Spleen (tissue), 11 donors: ENCODE results near the gene VSNL1. TPM values are rescaled to one million over a fixed set of nuclear protein-coding genes. Genes with fewer than 3 reads are reported as not detected.

Source experiments
- DNase-seq: peaks from one replicate; pipeline ENCODE4 v3.0.0-alpha.2; 2020
- H3K27ac ChIP-seq, 8 donors: fragments of 200-600 bp; sonication (generic) in 7 of 8; 1 replicate in 4 of 8; 2 replicates in 4 of 8; pipeline versions ENCODE4 v1.5.0 to v1.8.0; 2016 to 2021; ENCODE audit warnings: inconsistent platforms in 4 of 8, mild to moderate bottlenecking in 4 of 8, moderate library complexity in 1 of 8
- H3K27me3 ChIP-seq, 7 donors: fragments of 200-600 bp; sonication (generic) in 6 of 7; replicated peaks in 1 of 7; 1 replicate in 4 of 7; 2 replicates in 3 of 7; pipeline versions ENCODE4 v1.5.0 to v1.8.0; 2016 to 2021; ENCODE audit warnings: inconsistent platforms in 3 of 7, mild to moderate bottlenecking in 1 of 7
- H3K36me3 ChIP-seq, 6 donors: fragments of 200-600 bp; sonication (generic) in 5 of 6; 1 replicate in 4 of 6; 2 replicates in 2 of 6; pipeline versions ENCODE4 v1.5.0 to v1.8.0; 2016 to 2021; ENCODE audit warnings: inconsistent platforms in 2 of 6
- H3K4me1 ChIP-seq, 6 donors: fragments of 200-600 bp; sonication (generic) in 5 of 6; 1 replicate in 3 of 6; 2 replicates in 3 of 6; pipeline versions ENCODE4 v1.5.0 to v1.8.0; 2016 to 2021; ENCODE audit warnings: inconsistent platforms in 3 of 6
- H3K4me3 ChIP-seq, 8 donors: fragments of 200-600 bp; sonication (generic) in 7 of 8; 1 replicate in 4 of 8; 2 replicates in 4 of 8; pipeline versions ENCODE4 v1.5.0 to v1.8.0; 2016 to 2021; ENCODE audit warnings: inconsistent platforms in 4 of 8, mild to moderate bottlenecking in 4 of 8, moderate library complexity in 2 of 8
- H3K9me3 ChIP-seq, 8 donors: fragments of 200-600 bp; sonication (generic) in 7 of 8; 1 replicate in 4 of 8; 2 replicates in 4 of 8; pipeline versions ENCODE4 v1.5.0 to v1.8.0; 2016 to 2021; ENCODE audit warnings: inconsistent platforms in 4 of 8
- CTCF ChIP-seq, 11 experiments: fragments of 200-600 bp in 7 of 11; fragments of 450-650 bp in 4 of 11; sonication (generic) in 4 of 11; IDR thresholded peaks in 8 of 11; conservative IDR thresholded peaks in 3 of 11; 1 replicate in 7 of 11; 2 replicates in 4 of 11; pipeline versions ENCODE4 v1.4.0 to v1.8.0; 2016 to 2021; ENCODE audit warnings: antibody characterized with exemption in 11 of 11, inconsistent platforms in 4 of 11, mild to moderate bottlenecking in 1 of 11
- POLR2A ChIP-seq, 3 donors: fragments of 450-650 bp; IDR thresholded peaks; one replicate each; pipeline ENCODE4 v1.5.1; 2017; ENCODE audit warnings: antibody characterized with exemption in 3 of 3, mild to moderate bottlenecking in 1 of 3
- POLR2AphosphoS5 ChIP-seq, 3 donors: sonication (generic); formaldehyde crosslinking; IDR thresholded peaks; one replicate each; pipeline ENCODE4 v1.5.1; 2017; ENCODE audit warnings: antibody characterized with exemption in 3 of 3
- WGBS, 5 donors: extraction: QIAGEN DNeasy Blood & Tissue Kit in 3 of 5; methylation state at CpG; one replicate each; pipeline versions ENCODE4 v1.1.5 to v1.1.7; 2013 to 2018; 5-methylcytosine and 5-hydroxymethylcytosine counted together
- intact Hi-C: fragments of 100-400 bp; cut with DNase I; formaldehyde crosslinking; loops from one replicate; pipeline ENCODE4 v1.15.0; 2023; ENCODE audit warnings: low total_unique reads
- polyA plus RNA-seq, 3 donors: library from polyadenylated mRNA; stranded (reverse); fragments of 200-250 nt; gene quantifications; one replicate each; pipeline ENCODE4 v1.2.1, GENCODE V29; 2013
- total RNA-seq, 7 donors: library from RNA; depleted of rRNA in 3 of 7; stranded (reverse); fragments of >200 nt in 3 of 7; fragmentation: NEBNext Ultra II Directional in 4 of 7; extraction: Animal tissue kit (Norgen Biotek cat#: 25700) in 4 of 7; gene quantifications; one replicate each; pipeline versions ENCODE4 v1.1.0 to v1.2.1, GENCODE V29; 2016 to 2021
- donor health status: healthy with polysubstance abuse.
- donor health status: DM: no; HTN: no; CAD: no; lungs with moderate emphysema.
- donor health status: DM: no; HTN: no; CAD: no.
- donor health status: Bipolar disorder and iron deficiency.
- donor health status: healthy.
- donor health status: DM: no; HTN: no; CAD: no.
- donor health status: DM: yes; HTN: yes; CAD: no.

VSNL1 gene
- total and polyA plus RNA-seq, 10 donors = 0.06 to 0.16 TPM; not detected in 8

DNA sequence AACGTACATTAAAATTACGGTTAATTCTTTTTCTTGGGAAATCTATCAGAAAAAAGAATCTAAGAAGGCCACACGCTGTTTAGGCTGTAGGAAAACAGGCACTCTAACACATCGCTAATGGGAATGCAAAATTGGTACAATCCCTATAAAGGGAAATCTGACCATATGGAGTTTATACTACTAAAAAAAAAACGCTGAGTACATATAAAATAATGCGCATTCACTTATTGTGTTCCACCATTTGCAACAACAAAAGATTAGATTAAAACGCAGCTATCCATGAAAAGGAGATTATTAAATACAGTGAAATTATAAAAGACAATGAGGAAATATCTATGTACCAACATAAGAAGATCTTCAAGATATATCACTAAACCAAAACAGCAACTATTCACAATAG lies 150.3 kb downstream of the VSNL1 start:
- H3K9me3 ChIP-seq = peaks cover 0 to 6% (median 0%) of the 10 kb centered on the region in 8 donors
- 93 to 98% (median 96%) methylated on average over 7 of the region's 7 CpGs for WGBS, 5 donors
- H3K27ac ChIP-seq = no peak overlapping the region
- intact Hi-C loops = no loop called here
- no peaks in the 10 kb centered on the region for H3K4me1 ChIP-seq
- no peak for DNase-seq
- no peaks in the 10 kb centered on the region for H3K27me3 ChIP-seq
- TF ChIP-seq CTCF (IDR thresholded peaks at IDR 0.05 in 8 of 11, conservative IDR thresholded peaks at IDR 0.05 in 3 of 11) (no peak), POLR2A (IDR thresholded peaks at IDR 0.05) (no peak), POLR2AphosphoS5 (IDR thresholded peaks at IDR 0.05) (no peak)
- peaks cover 6 to 87% (median 64%) of the 10 kb centered on the region in 6 donors for H3K36me3 ChIP-seq
- H3K4me3 ChIP-seq = no peak overlapping the region

Other genes starting within 250 kb of the VSNL1 start
- gene RAD51AP2, start 22.3 kb upstream of the VSNL1 start, total RNA-seq = not detected
- gene RAD51AP2, start 22.3 kb upstream of the VSNL1 start, polyA plus RNA-seq = not detected
- gene SMC6, start 213.1 kb downstream of the VSNL1 start, total RNA-seq = 10 to 100 TPM; 24.9 to 44.8 (median 32.8) TPM
- gene SMC6, start 213.1 kb downstream of the VSNL1 start, polyA plus RNA-seq = 10 to 100 TPM; 17.6 to 24.8 (median 20.1) TPM
- 10 to 100 TPM; 13.5 to 22.0 (median 19.5) TPM for gene GEN1, start 213.4 kb downstream of the VSNL1 start, total RNA-seq
- gene GEN1, start 213.4 kb downstream of the VSNL1 start, polyA plus RNA-seq = 10 to 100 TPM in 1 of 3 donors, 1 to 10 TPM in 2; 4.3 to 10.7 (median 6.0) TPM